GM12873 (cell line): ENCODE results near the gene HMGB4.

ENCODE experiments used
- TF ChIP-seq, protein P1 (sequence below): IDR thresholded peaks from 2 replicates; pipeline ENCODE4 v1.5.1; 2012; ENCODE audit warnings: low read depth, mild to moderate bottlenecking, moderate library complexity, low read length, control low read depth; ENCODE audit not compliant: insufficient read depth; ENCODE audit errors: missing control alignments

Gene HMGB4

DNA sequence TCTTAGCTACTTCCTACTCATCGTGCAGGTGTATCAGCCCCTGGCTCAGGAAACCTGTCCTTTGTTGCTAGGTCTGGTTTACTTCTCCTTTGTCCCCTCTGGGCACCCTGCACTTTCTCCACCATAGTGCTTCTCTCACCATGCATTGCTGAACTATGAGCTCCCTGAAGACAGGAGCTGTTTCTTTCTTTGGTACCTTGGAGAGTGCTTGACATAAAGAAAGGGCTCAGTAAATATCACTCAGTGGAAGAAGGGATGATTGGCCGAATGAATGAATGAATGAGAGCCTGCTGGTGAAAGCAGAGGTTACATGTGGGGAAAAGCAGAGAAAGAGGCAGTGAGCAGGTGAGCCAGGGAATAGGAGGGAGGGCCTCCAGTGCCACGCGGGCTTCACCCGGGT is 9.8 kb upstream of the HMGB4 start:
- TF ChIP-seq, protein P1, sequence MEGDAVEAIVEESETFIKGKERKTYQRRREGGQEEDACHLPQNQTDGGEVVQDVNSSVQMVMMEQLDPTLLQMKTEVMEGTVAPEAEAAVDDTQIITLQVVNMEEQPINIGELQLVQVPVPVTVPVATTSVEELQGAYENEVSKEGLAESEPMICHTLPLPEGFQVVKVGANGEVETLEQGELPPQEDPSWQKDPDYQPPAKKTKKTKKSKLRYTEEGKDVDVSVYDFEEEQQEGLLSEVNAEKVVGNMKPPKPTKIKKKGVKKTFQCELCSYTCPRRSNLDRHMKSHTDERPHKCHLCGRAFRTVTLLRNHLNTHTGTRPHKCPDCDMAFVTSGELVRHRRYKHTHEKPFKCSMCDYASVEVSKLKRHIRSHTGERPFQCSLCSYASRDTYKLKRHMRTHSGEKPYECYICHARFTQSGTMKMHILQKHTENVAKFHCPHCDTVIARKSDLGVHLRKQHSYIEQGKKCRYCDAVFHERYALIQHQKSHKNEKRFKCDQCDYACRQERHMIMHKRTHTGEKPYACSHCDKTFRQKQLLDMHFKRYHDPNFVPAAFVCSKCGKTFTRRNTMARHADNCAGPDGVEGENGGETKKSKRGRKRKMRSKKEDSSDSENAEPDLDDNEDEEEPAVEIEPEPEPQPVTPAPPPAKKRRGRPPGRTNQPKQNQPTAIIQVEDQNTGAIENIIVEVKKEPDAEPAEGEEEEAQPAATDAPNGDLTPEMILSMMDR, result no peak

DNA sequence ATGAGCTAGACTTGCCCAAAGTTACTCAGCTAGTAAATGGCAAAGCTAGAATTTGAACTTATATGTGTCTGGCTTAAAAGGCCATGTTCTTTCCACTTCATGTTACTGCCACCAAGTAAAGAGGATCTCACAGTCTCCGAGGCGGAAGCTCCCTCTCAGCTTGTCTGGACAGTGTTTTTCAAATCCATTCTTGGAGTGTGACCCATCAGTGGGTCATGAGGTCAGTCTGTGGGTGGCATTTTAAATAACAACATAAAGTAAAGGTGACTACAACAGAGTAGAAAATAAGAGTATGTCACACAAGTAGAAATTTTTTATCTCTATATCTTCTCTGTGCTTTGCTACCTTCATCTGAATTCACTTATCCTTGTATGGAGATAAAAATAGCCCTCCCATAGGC is 3.2 kb upstream of the HMGB4 start:
- TF ChIP-seq, protein P1, result no peak

DNA sequence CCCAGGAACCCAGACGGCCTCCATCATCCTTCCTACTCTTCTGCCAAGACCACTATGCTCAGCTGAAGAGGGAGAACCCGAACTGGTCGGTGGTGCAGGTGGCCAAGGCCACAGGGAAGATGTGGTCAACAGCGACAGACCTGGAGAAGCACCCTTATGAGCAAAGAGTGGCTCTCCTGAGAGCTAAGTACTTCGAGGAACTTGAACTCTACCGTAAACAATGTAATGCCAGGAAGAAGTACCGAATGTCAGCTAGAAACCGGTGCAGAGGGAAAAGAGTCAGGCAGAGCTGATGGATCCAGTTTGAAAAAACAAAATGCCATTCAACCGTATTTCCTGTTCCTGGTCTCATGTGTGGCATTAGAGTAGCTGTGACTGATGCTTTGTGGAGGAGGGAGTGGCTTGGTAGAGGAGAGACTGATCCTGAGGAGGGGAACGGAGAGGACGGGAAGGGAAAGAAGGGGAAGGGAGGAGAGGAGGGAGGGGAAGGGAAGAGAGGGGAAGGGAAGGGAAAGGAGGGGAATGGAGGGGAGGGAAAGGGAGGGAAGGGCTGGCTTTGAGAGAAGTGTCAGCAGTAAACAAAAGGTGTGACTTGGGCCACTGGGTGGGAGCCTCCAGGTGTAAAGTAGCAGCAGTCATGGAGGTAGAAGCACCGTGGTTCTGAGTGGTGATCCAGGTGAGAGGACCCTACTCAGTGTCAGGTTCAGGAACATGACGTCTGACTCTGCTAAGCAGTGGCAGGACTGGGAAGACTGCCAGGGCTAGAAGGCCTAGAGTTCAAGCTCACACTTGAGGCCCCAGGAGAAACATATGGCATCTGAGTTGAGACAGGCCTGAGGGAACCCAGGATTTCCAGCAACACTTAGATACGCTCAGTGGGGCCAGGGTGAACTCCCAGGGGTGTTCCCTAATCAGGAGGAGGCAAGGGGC is 846 bp downstream of the HMGB4 start:
- TF ChIP-seq, protein P1, result no peak

DNA sequence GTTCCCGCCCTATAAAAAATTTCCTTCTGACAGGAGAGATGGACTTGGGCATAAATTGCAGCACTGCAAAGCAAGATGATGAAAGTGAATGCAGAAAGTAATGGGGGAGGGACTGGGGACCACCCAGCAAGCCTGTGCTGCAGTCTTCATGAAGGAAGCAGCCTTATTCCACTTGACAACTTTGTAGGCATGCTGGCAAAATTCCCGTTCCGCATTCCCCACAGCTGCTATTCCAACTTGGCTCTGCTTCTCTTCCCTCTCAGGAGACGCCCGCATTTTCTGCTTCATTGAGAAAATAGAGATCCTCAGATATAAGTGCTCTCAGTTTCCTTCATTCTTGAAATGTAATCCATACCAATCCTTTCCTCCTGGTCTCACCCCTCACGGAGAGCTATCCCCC is 2.4 kb downstream of the HMGB4 start:
- TF ChIP-seq, protein P1, result no peak

DNA sequence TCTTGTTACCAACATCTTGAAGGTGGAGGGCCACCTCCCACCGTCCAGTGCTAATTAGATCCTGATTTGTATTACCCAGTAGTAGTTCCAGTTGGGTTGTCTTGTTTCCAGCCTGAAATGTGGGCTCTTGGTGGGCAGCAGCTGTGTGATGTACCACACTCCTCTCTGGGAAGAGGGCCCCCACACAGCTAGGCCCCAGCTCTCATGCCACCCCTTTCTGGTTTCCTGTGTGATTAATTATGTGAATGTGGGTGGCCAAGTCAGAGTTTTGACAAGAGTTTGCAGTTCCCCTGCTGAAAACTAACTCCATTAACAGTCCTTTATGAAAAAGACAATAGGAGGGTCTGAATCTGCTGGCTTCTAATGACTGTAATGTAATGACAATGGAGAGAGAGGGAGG is 3.8 kb downstream of the HMGB4 start:
- TF ChIP-seq, protein P1, result no peak

DNA sequence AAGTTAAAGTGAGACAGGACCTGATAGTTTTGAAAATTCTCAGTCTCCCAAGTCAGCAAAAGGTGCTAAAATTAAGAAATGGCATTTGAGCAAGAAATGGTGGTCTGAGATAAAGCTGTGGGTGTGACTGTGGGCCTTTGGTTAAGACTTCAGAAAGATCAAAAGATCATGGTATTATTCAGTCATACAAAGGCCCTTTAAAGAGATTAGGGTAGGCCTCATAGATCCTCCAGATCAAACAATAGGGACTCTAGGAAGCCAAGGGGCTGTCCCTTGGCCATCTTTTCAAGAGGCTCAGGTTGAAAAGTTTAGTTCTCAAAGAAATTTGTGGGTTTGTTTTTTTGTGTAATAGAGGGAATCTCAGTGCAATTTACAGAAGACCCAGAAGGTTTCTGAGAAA is 8.4 kb downstream of the HMGB4 start:
- TF ChIP-seq, protein P1, result no peak

DNA sequence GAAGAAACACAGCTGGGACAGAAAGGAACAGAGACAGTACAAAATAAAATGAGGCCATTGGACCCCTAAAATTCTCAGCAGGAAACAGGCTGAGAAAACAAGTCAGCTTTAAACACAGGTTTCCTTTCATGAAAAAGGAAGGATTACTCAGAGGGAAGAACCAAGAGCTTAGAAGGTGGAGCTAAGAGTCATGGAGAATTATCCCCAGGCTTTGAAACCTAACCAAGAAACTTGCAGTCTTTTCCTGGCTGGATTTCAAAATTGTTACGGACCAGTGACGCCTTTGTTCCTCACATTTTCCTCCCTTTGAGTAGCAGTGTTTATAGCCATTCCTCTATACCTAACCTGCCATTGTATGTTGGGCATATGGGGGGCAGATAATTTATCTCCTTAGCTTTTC is 8.8 kb downstream of the HMGB4 start:
- TF ChIP-seq, protein P1, result no peak
